ENCODE data around the gene SCN2A. TPM values are rescaled to one million over a fixed set of nuclear protein-coding genes. Genes with fewer than 3 reads are reported as not detected.
"Not testable (repeated sequence)": the region's sequence is repeated elsewhere in the genome, so short reads cannot be mapped to it uniquely, and the experiment has no call there.

Gene SCN2A
- polyA plus RNA-seq, 3 donors, result under 0.01 to 0.04 (median 0.02) TPM

GRCh38 chr2:165245081-165245793 lies 6.0 kb downstream of the SCN2A start:
- 38 to 42% (median 38%) methylated on average over 5 of the region's 5 CpGs for WGBS, 3 donors
- H3K27ac ChIP-seq (ENCODE audit: low read depth, low read length), result no peak overlapping the region

- 61 to 75% (median 69%) methylated on average over 2 of the region's 2 CpGs for WGBS, 3 donors
- no peak overlapping the region for H3K27ac ChIP-seq (ENCODE audit: low read depth, low read length)
Measured at GRCh38 chr2:165248238-165248637, 9.0 kb downstream of the SCN2A start.

- WGBS, 3 donors, result 65 to 80% (median 70%) methylated on average over 4 of the region's 4 CpGs
- no peak overlapping the region for H3K27ac ChIP-seq (ENCODE audit: low read depth, low read length)
Measured at GRCh38 chr2:165251366-165251765, 12.2 kb downstream of the SCN2A start.

- H3K27ac ChIP-seq (ENCODE audit: low read depth, low read length), result no peak overlapping the region
Measured at GRCh38 chr2:165253178-165253577, 14.0 kb downstream of the SCN2A start.

- 91 to 97% (median 91%) methylated on average over 2 of the region's 2 CpGs for WGBS, 3 donors
- H3K27ac ChIP-seq (ENCODE audit: low read depth, low read length), result no peak overlapping the region
Measured at GRCh38 chr2:165256618-165257017, 17.4 kb downstream of the SCN2A start.

GRCh38 chr2:165260347-165260746 lies 21.1 kb downstream of the SCN2A start:
- WGBS, 3 donors, result 87 to 90% (median 90%) methylated on average over 2 of the region's 2 CpGs
- not testable (repeated sequence) for H3K27ac ChIP-seq (ENCODE audit: low read depth, low read length)

- H3K27ac ChIP-seq (ENCODE audit: low read depth, low read length), result no peak overlapping the region
- 51 to 87% (median 82%) methylated on average over 2 of the region's 2 CpGs for WGBS, 3 donors
Measured at GRCh38 chr2:165268754-165269153, 29.5 kb downstream of the SCN2A start.

GRCh38 chr2:165273176-165273575 lies 34.0 kb downstream of the SCN2A start:
- no peak overlapping the region for H3K27ac ChIP-seq (ENCODE audit: low read depth, low read length)

GRCh38 chr2:165274698-165275097 lies 35.5 kb downstream of the SCN2A start:
- 40 to 61% (median 49%) methylated on average over 5 of the region's 5 CpGs for WGBS, 3 donors
- H3K27ac ChIP-seq (ENCODE audit: low read depth, low read length), result no peak overlapping the region

- WGBS, 3 donors, result 86 to 91% (median 87%) methylated on average over 2 of the region's 2 CpGs
- no peak overlapping the region for H3K27ac ChIP-seq (ENCODE audit: low read depth, low read length)
Measured at GRCh38 chr2:165275932-165276331, 36.7 kb downstream of the SCN2A start.

- no peak overlapping the region for H3K27ac ChIP-seq (ENCODE audit: low read depth, low read length)
Measured at GRCh38 chr2:165277295-165277694, 38.1 kb downstream of the SCN2A start.

GRCh38 chr2:165277860-165278656 lies 38.8 kb downstream of the SCN2A start:
- 67 to 75% (median 72%) methylated on average over 5 of the region's 5 CpGs for WGBS, 3 donors
- H3K27ac ChIP-seq (ENCODE audit: low read depth, low read length), result no peak overlapping the region

- 73 to 80% (median 79%) methylated on average over 4 of the region's 4 CpGs for WGBS, 3 donors
- H3K27ac ChIP-seq (ENCODE audit: low read depth, low read length), result no peak overlapping the region
Measured at GRCh38 chr2:165280356-165280755, 41.1 kb downstream of the SCN2A start.

- H3K27ac ChIP-seq (ENCODE audit: low read depth, low read length), result no peak overlapping the region
- WGBS, 3 donors, result 68 to 82% (median 78%) methylated on average over 4 of the region's 4 CpGs
Measured at GRCh38 chr2:165281387-165281786, 42.2 kb downstream of the SCN2A start.

- WGBS, 3 donors, result 96 to 97% (median 96%) methylated on average over 1 of the region's 1 CpG
- no peak overlapping the region for H3K27ac ChIP-seq (ENCODE audit: low read depth, low read length)
Measured at GRCh38 chr2:165283342-165283741, 44.1 kb downstream of the SCN2A start.

- no peak overlapping the region for H3K27ac ChIP-seq (ENCODE audit: low read depth, low read length)
- WGBS, 3 donors, result 72 to 83% (median 74%) methylated on average over 3 of the region's 3 CpGs
Measured at GRCh38 chr2:165287094-165287778, 48.0 kb downstream of the SCN2A start.

- WGBS, 3 donors, result 86 to 88% (median 88%) methylated on average over 2 of the region's 2 CpGs
- no peak overlapping the region for H3K27ac ChIP-seq (ENCODE audit: low read depth, low read length)
Measured at GRCh38 chr2:165289069-165289468, 49.9 kb downstream of the SCN2A start.

- 19 to 27% (median 25%) methylated on average over 6 of the region's 6 CpGs for WGBS, 3 donors
- no peak overlapping the region for H3K27ac ChIP-seq (ENCODE audit: low read depth, low read length)
Measured at GRCh38 chr2:165293440-165294420, 54.5 kb downstream of the SCN2A start.

All from adipose tissue (tissue), 3 donors.